BJ (cell line): ENCODE results near the gene SLAIN2. TPM values are rescaled to one million over a fixed set of nuclear protein-coding genes. Genes with fewer than 3 reads are reported as not detected.

Experiments used
- CTCF ChIA-PET: fragments of 350-600 bp; formaldehyde crosslinking; extraction: SDS; loops from one replicate; lab custom pipeline; 2021; ENCODE audit warnings: antibody characterized with exemption, inconsistent platforms; lab: Yijun Ruan, JAX
- POLR2A ChIA-PET: fragments of 300-600 bp; sonication (Branson Sonifier 250); formaldehyde crosslinking; extraction: SDS; loops from one replicate; lab custom pipeline; 2021; ENCODE audit warnings: antibody characterized with exemption; lab: Charles Lee
- DNase-seq: peaks from one replicate; pipeline ENCODE4 v3.0.0-alpha.2; 2011; ENCODE audit warnings: low read depth
- H3K27me3 ChIP-seq: 2 replicates; pipeline ENCODE4 v1.6.0; 2011; ENCODE audit warnings: low read length; ENCODE audit not compliant: control insufficient read depth, insufficient read depth
- H3K36me3 ChIP-seq: 2 replicates; pipeline ENCODE4 v1.5.1; 2011; ENCODE audit warnings: low read length; ENCODE audit not compliant: control insufficient read depth, insufficient read depth
- H3K4me3 ChIP-seq: 2 replicates; pipeline ENCODE4 v1.5.1; 2011; ENCODE audit warnings: low read depth, mild to moderate bottlenecking, control low read depth, low read length
- polyA plus RNA-seq: library from polyadenylated mRNA; depleted of rRNA; stranded (reverse); fragments of >200 nt; gene quantifications from 2 replicates; pipeline ENCODE4 v1.2.3, GENCODE V29; 2011
- TF ChIP-seq, protein P1 (sequence below): IDR thresholded peaks from 2 replicates; pipeline ENCODE4 v1.5.1; 2011; ENCODE audit warnings: low read depth, mild to moderate bottlenecking, control low read depth, inconsistent platforms, low read length, moderate library complexity; ENCODE audit not compliant: insufficient read depth

Gene SLAIN2
- polyA plus RNA-seq, 1 experiment, result 25.5 TPM

DNA sequence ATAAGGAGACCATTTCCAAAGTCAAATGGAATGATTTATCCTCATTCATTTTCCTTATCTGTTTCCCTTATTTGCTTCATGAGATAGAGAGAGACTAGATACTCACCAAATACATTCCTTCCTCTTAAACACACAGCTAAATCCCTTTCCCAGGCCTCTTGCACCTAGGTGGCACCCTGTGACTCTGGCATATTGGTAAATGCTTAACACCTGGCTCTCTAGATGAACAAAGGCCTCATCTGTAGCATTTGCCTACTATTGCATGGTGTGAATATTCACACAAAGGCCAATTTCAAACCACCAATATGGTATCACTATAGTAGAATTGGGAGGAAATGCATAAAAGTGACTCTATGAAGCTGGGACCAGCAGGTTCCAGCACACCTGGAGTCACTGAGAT lies 119.7 kb downstream of the SLAIN2 start:
- ChIA-PET POLR2A (no interaction called here), CTCF (no interaction called here)
- TF ChIP-seq, protein P1, sequence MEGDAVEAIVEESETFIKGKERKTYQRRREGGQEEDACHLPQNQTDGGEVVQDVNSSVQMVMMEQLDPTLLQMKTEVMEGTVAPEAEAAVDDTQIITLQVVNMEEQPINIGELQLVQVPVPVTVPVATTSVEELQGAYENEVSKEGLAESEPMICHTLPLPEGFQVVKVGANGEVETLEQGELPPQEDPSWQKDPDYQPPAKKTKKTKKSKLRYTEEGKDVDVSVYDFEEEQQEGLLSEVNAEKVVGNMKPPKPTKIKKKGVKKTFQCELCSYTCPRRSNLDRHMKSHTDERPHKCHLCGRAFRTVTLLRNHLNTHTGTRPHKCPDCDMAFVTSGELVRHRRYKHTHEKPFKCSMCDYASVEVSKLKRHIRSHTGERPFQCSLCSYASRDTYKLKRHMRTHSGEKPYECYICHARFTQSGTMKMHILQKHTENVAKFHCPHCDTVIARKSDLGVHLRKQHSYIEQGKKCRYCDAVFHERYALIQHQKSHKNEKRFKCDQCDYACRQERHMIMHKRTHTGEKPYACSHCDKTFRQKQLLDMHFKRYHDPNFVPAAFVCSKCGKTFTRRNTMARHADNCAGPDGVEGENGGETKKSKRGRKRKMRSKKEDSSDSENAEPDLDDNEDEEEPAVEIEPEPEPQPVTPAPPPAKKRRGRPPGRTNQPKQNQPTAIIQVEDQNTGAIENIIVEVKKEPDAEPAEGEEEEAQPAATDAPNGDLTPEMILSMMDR, result no peak
- peaks cover 14% of the 10 kb centered on the region for H3K27me3 ChIP-seq
- H3K4me3 ChIP-seq, result no peak overlapping the region
- DNase-seq, result no peak
- H3K36me3 ChIP-seq, result no peaks in the 10 kb centered on the region

DNA sequence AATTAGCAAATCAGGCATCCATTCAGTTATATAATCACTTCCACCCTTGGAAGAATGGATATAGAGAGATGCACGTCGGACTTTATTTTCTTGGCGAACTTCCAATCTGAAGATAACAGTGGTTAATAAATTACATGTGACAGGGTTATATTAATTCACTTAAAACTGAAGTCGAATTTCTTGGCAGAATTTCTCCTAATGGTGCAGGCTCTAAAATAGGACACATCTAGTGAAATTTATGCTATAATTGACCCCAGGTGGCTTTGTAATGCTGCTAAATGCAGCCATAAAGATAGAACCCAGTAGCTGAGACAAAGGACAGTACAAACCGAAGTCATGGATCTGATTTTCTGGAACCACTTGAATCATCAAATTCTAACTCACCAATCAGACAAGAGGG lies 121.0 kb downstream of the SLAIN2 start:
- Histone ChIP-seq H3K27me3 (peaks cover 14% of the 10 kb centered on the region), H3K36me3 (no peaks in the 10 kb centered on the region), H3K4me3 (no peak overlapping the region)
- DNase-seq, result no peak
- CTCF ChIA-PET, result no interaction called here
- TF ChIP-seq, protein P1, result no peak
- POLR2A ChIA-PET, result interaction anchor here (0.7 kb wide), 1 partner anchor 274 kb away, joined by 4 read pairs; no protein-coding TSS in a partner anchor

DNA sequence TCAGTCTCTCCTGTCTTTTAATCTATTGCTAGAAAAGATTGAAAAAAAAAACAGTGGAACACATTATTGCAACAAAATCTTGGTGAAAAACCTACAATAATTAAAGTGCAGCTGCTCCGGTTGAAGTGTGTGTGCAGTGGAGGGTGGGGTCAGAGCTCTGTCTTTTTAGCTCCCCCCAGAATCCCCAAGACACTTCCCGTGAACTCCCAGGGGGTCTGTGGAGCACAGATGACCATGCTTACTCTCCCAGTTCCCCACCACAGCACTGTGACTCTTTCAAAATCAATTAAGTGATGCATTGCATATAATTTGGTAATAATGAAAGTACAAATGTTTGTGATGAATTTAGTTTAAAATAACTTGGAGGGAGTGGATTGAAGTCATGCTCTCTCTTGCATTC lies 126.1 kb downstream of the SLAIN2 start:
- TF ChIP-seq, protein P1, result no peak
- peaks cover 9% of the 10 kb centered on the region for H3K27me3 ChIP-seq
- no peak for DNase-seq
- ChIA-PET POLR2A (no interaction called here), CTCF (interaction anchor here (2.4 kb wide), 1 partner anchor 79 kb away, joined by 10 read pairs; no protein-coding TSS in a partner anchor)
- no peaks in the 10 kb centered on the region for H3K36me3 ChIP-seq
- no peak overlapping the region for H3K4me3 ChIP-seq

DNA sequence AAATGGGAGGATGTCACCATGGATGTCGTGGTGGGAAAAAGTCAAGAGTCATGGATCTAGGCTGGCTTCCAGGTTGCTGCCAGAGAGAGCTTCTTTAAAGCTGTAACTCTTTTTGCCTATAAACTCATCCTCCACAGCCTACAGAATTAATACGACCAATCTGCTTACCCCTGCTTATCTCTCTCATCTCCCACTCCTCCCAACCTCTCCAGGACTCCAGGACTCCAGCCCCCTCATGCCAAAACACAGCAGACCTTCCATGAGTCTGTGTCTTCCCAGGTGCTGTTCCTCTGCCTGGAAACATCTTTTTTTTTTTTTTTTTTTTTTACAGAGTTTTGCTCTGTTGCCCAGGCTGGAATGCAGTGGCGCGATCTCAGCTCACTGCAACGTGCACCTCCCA lies 126.6 kb downstream of the SLAIN2 start:
- CTCF ChIA-PET, result interaction anchor here (2.4 kb wide), 1 partner anchor 78 kb away, joined by 10 read pairs; no protein-coding TSS in a partner anchor
- TF ChIP-seq, protein P1, result no peak
- H3K4me3 ChIP-seq, result no peak overlapping the region
- no peak for DNase-seq
- peaks cover 6% of the 10 kb centered on the region; the same call in 1 of the 2 replicates for H3K27me3 ChIP-seq
- no peaks in the 10 kb centered on the region for H3K36me3 ChIP-seq
- POLR2A ChIA-PET, result no interaction called here

DNA sequence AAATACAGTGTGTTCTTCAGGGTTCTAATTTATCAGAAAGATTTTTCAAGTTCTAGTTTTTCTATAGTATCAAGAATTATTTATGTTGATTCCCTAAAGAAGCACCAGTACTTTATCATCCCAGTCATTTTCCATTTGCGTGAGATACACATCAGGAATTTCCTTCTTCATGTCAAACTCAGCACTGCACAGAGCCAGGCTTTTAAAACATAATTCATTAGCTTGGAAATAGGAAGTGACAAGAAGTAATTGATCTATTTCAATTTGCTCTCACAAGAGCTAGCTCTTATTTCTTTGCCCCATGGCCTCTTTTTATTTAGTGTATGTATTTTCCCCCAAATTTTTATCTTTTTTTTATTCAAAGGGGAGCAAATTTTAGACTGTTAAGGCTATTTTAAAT lies 128.8 kb downstream of the SLAIN2 start:
- H3K36me3 ChIP-seq, result no peaks in the 10 kb centered on the region
- ChIA-PET CTCF (interaction anchor here (0.8 kb wide), 1 partner anchor 12 kb away, joined by 3 read pairs; no protein-coding TSS in a partner anchor), POLR2A (no interaction called here)

More for the DNA sequence above, 128.8 kb downstream of the SLAIN2 start:
- no peak for DNase-seq
- Histone ChIP-seq H3K27me3 (no peaks in the 10 kb centered on the region), H3K4me3 (no peak overlapping the region)
- TF ChIP-seq, protein P1, result no peak
